HEK293 (cell line): Measurements from ENCODE around the gene SUMO3.

Experiments used
- CTCF ChIA-PET: fragments of 350-600 bp; formaldehyde crosslinking; extraction: SDS; loops from one replicate; lab custom pipeline; 2021; ENCODE audit warnings: antibody characterized with exemption; lab: Yijun Ruan, JAX
- POLR2A ChIA-PET: fragments of 300-600 bp; formaldehyde crosslinking; extraction: SDS; loops from one replicate; lab custom pipeline; 2020; ENCODE audit warnings: antibody characterized with exemption, inconsistent platforms; lab: Yijun Ruan, JAX
- H3K27ac ChIP-seq: fragments of 200-500 bp; sonication (Bioruptor generic); 2 replicates; pipeline ENCODE4 v1.5.1; 2014; ENCODE audit warnings: low read depth, low read length, control low read depth, inconsistent platforms; ENCODE audit errors: extremely low read depth
- H3K36me3 ChIP-seq, 2 experiments: fragments of 200-500 bp in 1 of 2; sonication (Bioruptor generic) in 1 of 2; 1 replicate in 1 of 2; 2 replicates in 1 of 2; pipeline ENCODE4 v1.5.1; 2014 to 2017; ENCODE audit warnings: inconsistent platforms in 2 of 2, low read length in 2 of 2; ENCODE audit not compliant: control insufficient read depth in 2 of 2, insufficient read depth in 1 of 2
- H3K4me1 ChIP-seq: fragments of 200-500 bp; sonication (Bioruptor generic); 2 replicates; pipeline ENCODE4 v1.5.1; 2014; ENCODE audit warnings: mild to moderate bottlenecking, low read length, inconsistent platforms; ENCODE audit not compliant: control insufficient read depth, insufficient read depth
- H3K4me3 ChIP-seq: 2 replicates; pipeline ENCODE4 v1.5.1; 2011; ENCODE audit warnings: low read depth, mild to moderate bottlenecking, control low read depth, low read length, moderate library complexity
- H3K9me3 ChIP-seq: fragments of 200-500 bp; sonication (Bioruptor generic); 2 replicates; pipeline ENCODE4 v1.5.1; 2014; ENCODE audit warnings: low read depth, low read length, inconsistent platforms; ENCODE audit not compliant: control insufficient read depth, insufficient read depth
- ATF2 ChIP-seq: fragments of 450-650 bp; formaldehyde crosslinking; IDR thresholded peaks from 2 replicates; pipeline ENCODE4 v1.5.1; 2016; ENCODE audit warnings: missing biosample characterization, missing genetic modification characterization, low read depth
- CTCF ChIP-seq: fragments of 450-650 bp; formaldehyde crosslinking; IDR thresholded peaks from 2 replicates; pipeline ENCODE4 v1.5.1; 2016; ENCODE audit warnings: missing biosample characterization, missing genetic modification characterization
- EGR2 ChIP-seq: fragments of 450-650 bp; formaldehyde crosslinking; IDR thresholded peaks from 2 replicates; pipeline ENCODE4 v1.5.1; 2016; ENCODE audit warnings: low read depth, missing biosample characterization, missing genetic modification characterization
- GLIS1 ChIP-seq: fragments of 450-650 bp; formaldehyde crosslinking; IDR thresholded peaks from 2 replicates; pipeline ENCODE4 v1.5.1; 2016; ENCODE audit warnings: missing biosample characterization, missing genetic modification characterization
- KLF1 ChIP-seq: fragments of 450-650 bp; formaldehyde crosslinking; IDR thresholded peaks from 2 replicates; pipeline ENCODE4 v1.5.1; 2016; ENCODE audit warnings: missing biosample characterization, missing genetic modification characterization
- OVOL3 ChIP-seq: fragments of 450-650 bp; formaldehyde crosslinking; IDR thresholded peaks from 2 replicates; pipeline ENCODE4 v1.5.1; 2016; ENCODE audit warnings: missing biosample characterization, missing genetic modification characterization
- PATZ1 ChIP-seq: fragments of 450-650 bp; formaldehyde crosslinking; IDR thresholded peaks from 2 replicates; pipeline ENCODE4 v1.5.1; 2016; ENCODE audit warnings: missing biosample characterization, missing genetic modification characterization
- PRDM1 ChIP-seq: fragments of 450-650 bp; formaldehyde crosslinking; IDR thresholded peaks from 2 replicates; pipeline ENCODE4; 2016; ENCODE audit warnings: missing biosample characterization, missing genetic modification characterization
- SALL2 ChIP-seq: fragments of 450-650 bp; formaldehyde crosslinking; IDR thresholded peaks from 2 replicates; pipeline ENCODE4 v1.5.0; 2017; ENCODE audit warnings: missing biosample characterization, mild to moderate bottlenecking, missing genetic modification characterization, borderline replicate concordance
- SP2 ChIP-seq: fragments of 450-650 bp; formaldehyde crosslinking; IDR thresholded peaks from 2 replicates; pipeline ENCODE4 v1.5.1; 2016; ENCODE audit warnings: missing biosample characterization, missing genetic modification characterization
- TCF7L2 ChIP-seq: IDR thresholded peaks from 2 replicates; pipeline ENCODE4 v1.6.1; 2011; ENCODE audit warnings: low read depth, mild to moderate bottlenecking, inconsistent platforms, low read length, moderate library complexity, borderline replicate concordance
- ZFHX2 ChIP-seq: fragments of 450-650 bp; formaldehyde crosslinking; conservative IDR thresholded peaks from 2 replicates; pipeline ENCODE4 v1.5.1; 2016; ENCODE audit warnings: missing biosample characterization, missing genetic modification characterization
- ZFP37 ChIP-seq: fragments of 450-650 bp; formaldehyde crosslinking; IDR thresholded peaks from 2 replicates; pipeline ENCODE4 v1.5.1; 2016; ENCODE audit warnings: missing biosample characterization, missing genetic modification characterization
- ZIC2 ChIP-seq: fragments of 450-650 bp; formaldehyde crosslinking; IDR thresholded peaks from 2 replicates; pipeline ENCODE4 v1.5.1; 2016; ENCODE audit warnings: missing biosample characterization, missing genetic modification characterization
- ZNF121 ChIP-seq: fragments of 450-650 bp; formaldehyde crosslinking; IDR thresholded peaks from 2 replicates; pipeline ENCODE4 v1.5.1; 2016; ENCODE audit warnings: missing biosample characterization, missing genetic modification characterization
- ZNF175 ChIP-seq: fragments of 450-650 bp; formaldehyde crosslinking; IDR thresholded peaks from 2 replicates; pipeline ENCODE4 v1.5.1; 2016; ENCODE audit warnings: missing biosample characterization, missing genetic modification characterization
- ZNF211 ChIP-seq: fragments of 450-650 bp; formaldehyde crosslinking; IDR thresholded peaks from 2 replicates; pipeline ENCODE4 v1.5.1; 2016; ENCODE audit warnings: low read depth, missing biosample characterization, missing genetic modification characterization
- ZNF23 ChIP-seq: fragments of 450-650 bp; formaldehyde crosslinking; IDR thresholded peaks from 2 replicates; pipeline ENCODE4 v1.5.1; 2016; ENCODE audit warnings: missing biosample characterization, missing genetic modification characterization, borderline replicate concordance
- ZNF280D ChIP-seq: fragments of 450-650 bp; formaldehyde crosslinking; IDR thresholded peaks from 2 replicates; pipeline ENCODE4 v1.5.1; 2016; ENCODE audit warnings: missing biosample characterization, missing genetic modification characterization
- ZNF302 ChIP-seq: fragments of 450-650 bp; formaldehyde crosslinking; IDR thresholded peaks from 2 replicates; pipeline ENCODE4 v1.5.1; 2016; ENCODE audit warnings: missing biosample characterization, missing genetic modification characterization, low read depth
- ZNF341 ChIP-seq: fragments of 450-650 bp; formaldehyde crosslinking; IDR thresholded peaks from 2 replicates; pipeline ENCODE4; 2016; ENCODE audit warnings: low read depth, missing biosample characterization, missing genetic modification characterization
- ZNF37A ChIP-seq: fragments of 450-650 bp; IDR thresholded peaks from 2 replicates; pipeline ENCODE4 v1.5.1; 2018; ENCODE audit warnings: missing biosample characterization, missing genetic modification characterization
- ZNF423 ChIP-seq: fragments of 450-650 bp; formaldehyde crosslinking; IDR thresholded peaks from 2 replicates; pipeline ENCODE4 v1.5.1; 2016; ENCODE audit warnings: missing biosample characterization, missing genetic modification characterization
- ZNF561 ChIP-seq: fragments of 450-650 bp; IDR thresholded peaks from 2 replicates; pipeline ENCODE4 v1.5.1; 2018; ENCODE audit warnings: missing biosample characterization, missing genetic modification characterization, borderline replicate concordance
- ZNF600 ChIP-seq: fragments of 450-650 bp; formaldehyde crosslinking; IDR thresholded peaks from 2 replicates; pipeline ENCODE4 v1.5.1; 2016; ENCODE audit warnings: missing biosample characterization, missing genetic modification characterization
- ZNF645 ChIP-seq: fragments of 450-650 bp; formaldehyde crosslinking; IDR thresholded peaks from 2 replicates; pipeline ENCODE4; 2016; ENCODE audit warnings: missing biosample characterization, missing genetic modification characterization
- ZNF701 ChIP-seq: fragments of 450-650 bp; formaldehyde crosslinking; IDR thresholded peaks from 2 replicates; pipeline ENCODE4 v1.5.1; 2016; ENCODE audit warnings: missing biosample characterization, missing genetic modification characterization
- ZNF747 ChIP-seq: fragments of 450-650 bp; formaldehyde crosslinking; IDR thresholded peaks from 2 replicates; pipeline ENCODE4 v1.5.1; 2016; ENCODE audit warnings: missing biosample characterization, missing genetic modification characterization
- ZNF76 ChIP-seq: fragments of 450-650 bp; formaldehyde crosslinking; IDR thresholded peaks from 2 replicates; pipeline ENCODE4; 2016; ENCODE audit warnings: low read depth, missing biosample characterization, missing genetic modification characterization, borderline replicate concordance

The SUMO3 gene

GRCh38 chr21:44765231-44766013 is 52.4 kb downstream of the SUMO3 start:
- H3K27ac ChIP-seq: no peak overlapping the region; the same call in 1 of the 2 replicates
- H3K36me3 ChIP-seq: peaks cover 6 to 16% of the 10 kb centered on the region in 2 experiments; a peak in 2 of 3 replicates
- ChIA-PET CTCF (interaction anchor here (1.0 kb wide), 1 partner anchor 22 kb away, joined by 3 read pairs; no protein-coding TSS in a partner anchor), POLR2A (no interaction called here)
- no peaks in the 10 kb centered on the region for H3K4me1 ChIP-seq
- no peak overlapping the region for H3K4me3 ChIP-seq
- no peaks in the 10 kb centered on the region for H3K9me3 ChIP-seq
- no peak for TF ChIP-seq ZNF302 (tag by site-specific recombination)
- TF ChIP-seq ZNF701 (tag by site-specific recombination): no peak
- TF ChIP-seq ZNF23 (tag by site-specific recombination): no peak
- TF ChIP-seq ZNF280D: no peak
- 0 out of 2 replicates have a peak, but pooled peaks have one; percentile 29 for TF ChIP-seq ZNF600 (tag by site-specific recombination)
- no peak for TF ChIP-seq ZNF121
- no peak for TF ChIP-seq ZNF645
- no peak for TF ChIP-seq ZNF747 (tag by site-specific recombination)
- no peak for TF ChIP-seq ZNF561 (tag by site-specific recombination)
- no peak for TF ChIP-seq TCF7L2
- TF ChIP-seq SALL2: no peak
- TF ChIP-seq PATZ1: 0 out of 2 replicates have a peak, but pooled peaks have one; percentile 13
- no peak; the same call in 1 of the 2 replicates for TF ChIP-seq SP2
- TF ChIP-seq EGR2 (tag by site-specific recombination): peak; percentile 14
- TF ChIP-seq ZNF76 (tag by site-specific recombination): no peak
- TF ChIP-seq ZNF175: no peak
- no peak for TF ChIP-seq ZNF341 (tag by site-specific recombination)
- peak; percentile 61; the same call in 1 of the 2 replicates for TF ChIP-seq ZNF423
- TF ChIP-seq OVOL3: no peak
- peak; percentile 95 for TF ChIP-seq ZIC2 (tag by site-specific recombination)
- TF ChIP-seq GLIS1 (tag by site-specific recombination): peak; percentile 99
- TF ChIP-seq ZNF211 (tag by site-specific recombination): no peak
- TF ChIP-seq ZFHX2 (tag by site-specific recombination): peak; percentile 12; the same call in 1 of the 2 replicates
- no peak for TF ChIP-seq PRDM1 (tag by site-specific recombination)
- no peak for TF ChIP-seq ZFP37 (tag by site-specific recombination)
- TF ChIP-seq ATF2 (tag by site-specific recombination): no peak
- no peak for TF ChIP-seq CTCF
- peak; percentile 42 for TF ChIP-seq KLF1 (tag by site-specific recombination)
- TF ChIP-seq ZNF37A: no peak
